GM18873 (cell line): ENCODE results near the gene EXOC6.
A peak's percentile ranks its signal among the peaks of the same experiment; 100 is the strongest.

ENCODE experiments used
- ATAC-seq: cut with Tn5 transposase; IDR thresholded peaks from one replicate; pipeline ENCODE4 v1.9.1; 2021; ENCODE audit warnings: mild to moderate bottlenecking, moderate library complexity, moderate number of reproducible peaks; ENCODE audit not compliant: unreplicated experiment, low FRiP score

The EXOC6 gene

GRCh38 chr10:92832998-92833650 is 15.2 kb upstream of the EXOC6 start:
- ATAC-seq = no peak

GRCh38 chr10:92834331-92834730 is 14.0 kb upstream of the EXOC6 start:
- ATAC-seq = no peak

- ATAC-seq = no peak
Measured at GRCh38 chr10:92834986-92835385, 13.3 kb upstream of the EXOC6 start.

GRCh38 chr10:92837456-92837855 is 10.9 kb upstream of the EXOC6 start:
- no peak for ATAC-seq

GRCh38 chr10:92839191-92840085 is 8.9 kb upstream of the EXOC6 start:
- ATAC-seq = no peak

- no peak for ATAC-seq
Measured at GRCh38 chr10:92844746-92845145, 3.6 kb upstream of the EXOC6 start.

GRCh38 chr10:92845921-92846320 is 2.4 kb upstream of the EXOC6 start:
- ATAC-seq = no peak

GRCh38 chr10:92846344-92846743 is 2.0 kb upstream of the EXOC6 start:
- no peak for ATAC-seq

- ATAC-seq = no peak
Measured at GRCh38 chr10:92846854-92847201, 1.5 kb upstream of the EXOC6 start.

GRCh38 chr10:92847202-92847864 is 987 bp upstream of the EXOC6 start:
- ATAC-seq = no peak

GRCh38 chr10:92848037-92848440 is 281 bp upstream of the EXOC6 start:
- peak; percentile 17 for ATAC-seq

- no peak for ATAC-seq
Measured at GRCh38 chr10:92849234-92849525, 860 bp downstream of the EXOC6 start.

GRCh38 chr10:92849576-92850090 is 1.3 kb downstream of the EXOC6 start:
- ATAC-seq = no peak

GRCh38 chr10:92850185-92850584 is 1.9 kb downstream of the EXOC6 start:
- ATAC-seq = no peak

GRCh38 chr10:92851003-92851402 is 2.7 kb downstream of the EXOC6 start:
- ATAC-seq = no peak

- no peak for ATAC-seq
Measured at GRCh38 chr10:92855560-92855959, 7.2 kb downstream of the EXOC6 start.

- ATAC-seq = no peak
Measured at GRCh38 chr10:92857904-92858514, 9.7 kb downstream of the EXOC6 start.

- ATAC-seq = no peak
Measured at GRCh38 chr10:92867235-92867634, 18.9 kb downstream of the EXOC6 start.

- ATAC-seq = no peak
Measured at GRCh38 chr10:92868036-92868435, 19.7 kb downstream of the EXOC6 start.

- no peak for ATAC-seq
Measured at GRCh38 chr10:92868557-92868956, 20.2 kb downstream of the EXOC6 start.

- ATAC-seq = no peak
Measured at GRCh38 chr10:92873029-92873428, 24.7 kb downstream of the EXOC6 start.
